Activated CD8-positive, alpha-beta T cell treated with anti-CD3 and anti-CD28 coated beads for 36 hours (primary cell): Measurements from ENCODE around the gene TGFBR1. TPM values are rescaled to one million over a fixed set of nuclear protein-coding genes. Genes with fewer than 3 reads are reported as not detected.

Source experiments
- ATAC-seq: fragments of 200-7000 bp; cut with Tn5 transposase; one replicate; pipeline ENCODE4 v1.10.0; 2021; ENCODE audit warnings: mild to moderate bottlenecking, moderate library complexity
- CTCF ChIA-PET: fragments of 350-600 bp; sonication (Branson Sonifier 250); formaldehyde crosslinking; loops from one replicate; lab custom pipeline; 2021; ENCODE audit warnings: antibody characterized with exemption; lab: Charles Lee
- POLR2A ChIA-PET: fragments of 350-600 bp; sonication (Branson Sonifier 250); formaldehyde crosslinking; loops from one replicate; lab custom pipeline; 2021; ENCODE audit warnings: antibody characterized with exemption; lab: Charles Lee
- DNase-seq: peaks from one replicate; pipeline ENCODE4 v3.0.0-alpha.2; 2020
- H3K27ac Mint-ChIP-seq: one replicate; pipeline ENCODE4 v1.8.0; 2021; ENCODE audit warnings: mild to moderate bottlenecking, mixed read lengths
- H3K27me3 Mint-ChIP-seq: one replicate; pipeline ENCODE4 v1.8.0; 2021; ENCODE audit warnings: mixed read lengths
- H3K36me3 Mint-ChIP-seq: one replicate; pipeline ENCODE4 v1.8.0; 2021; ENCODE audit warnings: low read depth, mixed read lengths
- H3K4me1 Mint-ChIP-seq: one replicate; pipeline ENCODE4 v1.8.0; 2021; ENCODE audit warnings: low read depth, mixed read lengths
- H3K4me3 Mint-ChIP-seq: one replicate; pipeline ENCODE4 v1.8.0; 2021; ENCODE audit warnings: mild to moderate bottlenecking, moderate library complexity, mixed read lengths
- H3K9me3 Mint-ChIP-seq: one replicate; pipeline ENCODE4 v1.8.0; 2021; ENCODE audit warnings: mixed read lengths
- intact Hi-C: fragments of 100-400 bp; cut with micrococcal nuclease; formaldehyde crosslinking; loops from one replicate; pipeline ENCODE4 v1.10.0; 2022
- total RNA-seq, 2 experiments: library from RNA; stranded (reverse); gene quantifications; one replicate each; pipeline ENCODE4 v1.2.3, GENCODE V29; 2021
- TF ChIP-seq, protein P1 (sequence below): fragments of 200-600 bp; IDR thresholded peaks from one replicate; pipeline ENCODE4 v1.8.0; 2022; ENCODE audit warnings: antibody characterized with exemption, mild to moderate bottlenecking

Gene TGFBR1
- total RNA-seq, 2 experiments from 2014 or later = 34.3 to 36.5 TPM

DNA sequence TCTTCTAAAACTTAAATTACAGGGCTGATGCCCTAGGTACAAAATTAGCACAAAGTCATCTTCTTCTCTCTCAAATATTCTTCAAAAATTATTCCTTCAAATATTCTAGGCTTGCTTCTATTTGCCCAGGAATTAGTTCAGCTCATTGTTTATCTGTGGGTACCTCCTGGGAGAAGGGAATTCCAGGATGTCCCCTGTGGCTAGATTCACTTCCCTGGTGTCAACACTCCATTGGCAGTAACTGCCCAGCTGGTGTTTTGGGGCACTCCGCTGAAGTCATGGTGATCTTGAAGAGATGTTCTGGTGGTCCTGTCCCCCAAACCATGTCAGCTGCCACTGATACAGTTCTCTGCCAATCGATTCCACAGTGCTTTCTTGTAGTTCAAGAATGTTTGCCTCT lies 26.2 kb upstream of the TGFBR1 start:
- DNase-seq = no peak
- CTCF ChIA-PET = interaction anchor here (1.0 kb wide), 1 partner anchor 23 kb away, joined by 3 read pairs; no protein-coding TSS in a partner anchor
- ATAC-seq = no peak
- TF ChIP-seq, protein P1, sequence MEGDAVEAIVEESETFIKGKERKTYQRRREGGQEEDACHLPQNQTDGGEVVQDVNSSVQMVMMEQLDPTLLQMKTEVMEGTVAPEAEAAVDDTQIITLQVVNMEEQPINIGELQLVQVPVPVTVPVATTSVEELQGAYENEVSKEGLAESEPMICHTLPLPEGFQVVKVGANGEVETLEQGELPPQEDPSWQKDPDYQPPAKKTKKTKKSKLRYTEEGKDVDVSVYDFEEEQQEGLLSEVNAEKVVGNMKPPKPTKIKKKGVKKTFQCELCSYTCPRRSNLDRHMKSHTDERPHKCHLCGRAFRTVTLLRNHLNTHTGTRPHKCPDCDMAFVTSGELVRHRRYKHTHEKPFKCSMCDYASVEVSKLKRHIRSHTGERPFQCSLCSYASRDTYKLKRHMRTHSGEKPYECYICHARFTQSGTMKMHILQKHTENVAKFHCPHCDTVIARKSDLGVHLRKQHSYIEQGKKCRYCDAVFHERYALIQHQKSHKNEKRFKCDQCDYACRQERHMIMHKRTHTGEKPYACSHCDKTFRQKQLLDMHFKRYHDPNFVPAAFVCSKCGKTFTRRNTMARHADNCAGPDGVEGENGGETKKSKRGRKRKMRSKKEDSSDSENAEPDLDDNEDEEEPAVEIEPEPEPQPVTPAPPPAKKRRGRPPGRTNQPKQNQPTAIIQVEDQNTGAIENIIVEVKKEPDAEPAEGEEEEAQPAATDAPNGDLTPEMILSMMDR = no peak
- no peaks in the 10 kb centered on the region for H3K9me3 Mint-ChIP-seq
- H3K27ac Mint-ChIP-seq = no peak overlapping the region
- POLR2A ChIA-PET = no interaction called here
- H3K4me1 Mint-ChIP-seq = peaks cover 31% of the 10 kb centered on the region
- H3K4me3 Mint-ChIP-seq = no peak overlapping the region
- H3K27me3 Mint-ChIP-seq = no peaks in the 10 kb centered on the region
- intact Hi-C loops = no loop called here
- H3K36me3 Mint-ChIP-seq = no peaks in the 10 kb centered on the region

DNA sequence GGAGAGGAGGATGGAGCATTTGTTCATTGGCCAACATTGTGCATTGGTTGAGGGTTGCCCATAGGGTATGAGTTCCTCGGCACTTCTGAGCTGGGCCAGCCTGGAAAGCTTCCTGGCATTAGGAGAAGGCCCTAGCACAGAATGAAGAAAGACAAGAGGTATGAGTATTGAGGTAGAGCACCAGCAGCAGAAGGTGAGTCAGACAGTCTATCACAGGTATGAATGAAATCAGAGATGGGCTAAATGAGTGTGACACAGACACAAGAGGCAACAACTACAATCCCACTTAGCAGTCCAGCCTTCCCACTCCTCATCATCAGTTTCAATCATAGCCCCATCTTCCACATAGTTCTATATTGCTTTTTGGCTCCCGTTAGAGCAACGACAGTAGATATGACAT lies 25.4 kb upstream of the TGFBR1 start:
- intact Hi-C loops = no loop called here
- Mint-ChIP-seq H3K4me3 (no peak overlapping the region), H3K27ac (no peak overlapping the region), H3K9me3 (no peaks in the 10 kb centered on the region), H3K27me3 (no peaks in the 10 kb centered on the region), H3K4me1 (peaks cover 28% of the 10 kb centered on the region), H3K36me3 (no peaks in the 10 kb centered on the region)
- ChIA-PET POLR2A (no interaction called here), CTCF (interaction anchor here (1.0 to 1.9 kb wide), 2 partner anchors 22 to 61 kb away, joined by 3 to 4 read pairs; no protein-coding TSS in a partner anchor)
- TF ChIP-seq, protein P1 = no peak
- DNase-seq (no peak), ATAC-seq (no peak)

DNA sequence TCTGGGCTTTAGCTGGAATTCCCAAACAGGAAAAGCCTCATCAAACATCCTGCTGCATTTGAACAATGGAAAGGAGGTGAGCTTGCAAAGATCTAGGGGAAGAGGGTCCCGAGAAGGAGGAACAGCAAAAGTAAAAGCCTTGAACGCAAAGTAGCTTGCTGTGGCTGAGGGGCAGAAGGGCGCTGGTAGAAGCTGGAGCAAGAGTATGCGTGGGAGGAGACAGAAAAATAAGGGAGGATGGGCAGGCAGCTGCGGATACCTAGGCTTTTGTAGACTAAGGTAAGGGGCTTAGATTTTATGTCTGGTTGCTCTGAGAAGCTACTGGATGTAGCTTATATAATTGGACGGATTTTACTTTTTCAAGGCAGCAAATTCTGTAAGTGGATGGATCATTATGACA lies 21.9 kb upstream of the TGFBR1 start:
- ATAC-seq = no peak
- Mint-ChIP-seq H3K27me3 (no peaks in the 10 kb centered on the region), H3K36me3 (no peaks in the 10 kb centered on the region), H3K27ac (no peak overlapping the region), H3K4me3 (no peak overlapping the region), H3K4me1 (peaks cover 13% of the 10 kb centered on the region), H3K9me3 (no peaks in the 10 kb centered on the region)
- intact Hi-C loops = no loop called here
- POLR2A ChIA-PET = interaction anchor here (1.1 to 1.3 kb wide), 2 partner anchors 8 to 23 kb away, joined by 3 read pairs; no protein-coding TSS in a partner anchor
- TF ChIP-seq, protein P1 = no peak
- CTCF ChIA-PET = interaction anchor here (0.7 to 1.8 kb wide), 3 partner anchors 10 to 86 kb away, joined by 3 to 9 read pairs (median 3); no protein-coding TSS in a partner anchor
- DNase-seq = no peak

DNA sequence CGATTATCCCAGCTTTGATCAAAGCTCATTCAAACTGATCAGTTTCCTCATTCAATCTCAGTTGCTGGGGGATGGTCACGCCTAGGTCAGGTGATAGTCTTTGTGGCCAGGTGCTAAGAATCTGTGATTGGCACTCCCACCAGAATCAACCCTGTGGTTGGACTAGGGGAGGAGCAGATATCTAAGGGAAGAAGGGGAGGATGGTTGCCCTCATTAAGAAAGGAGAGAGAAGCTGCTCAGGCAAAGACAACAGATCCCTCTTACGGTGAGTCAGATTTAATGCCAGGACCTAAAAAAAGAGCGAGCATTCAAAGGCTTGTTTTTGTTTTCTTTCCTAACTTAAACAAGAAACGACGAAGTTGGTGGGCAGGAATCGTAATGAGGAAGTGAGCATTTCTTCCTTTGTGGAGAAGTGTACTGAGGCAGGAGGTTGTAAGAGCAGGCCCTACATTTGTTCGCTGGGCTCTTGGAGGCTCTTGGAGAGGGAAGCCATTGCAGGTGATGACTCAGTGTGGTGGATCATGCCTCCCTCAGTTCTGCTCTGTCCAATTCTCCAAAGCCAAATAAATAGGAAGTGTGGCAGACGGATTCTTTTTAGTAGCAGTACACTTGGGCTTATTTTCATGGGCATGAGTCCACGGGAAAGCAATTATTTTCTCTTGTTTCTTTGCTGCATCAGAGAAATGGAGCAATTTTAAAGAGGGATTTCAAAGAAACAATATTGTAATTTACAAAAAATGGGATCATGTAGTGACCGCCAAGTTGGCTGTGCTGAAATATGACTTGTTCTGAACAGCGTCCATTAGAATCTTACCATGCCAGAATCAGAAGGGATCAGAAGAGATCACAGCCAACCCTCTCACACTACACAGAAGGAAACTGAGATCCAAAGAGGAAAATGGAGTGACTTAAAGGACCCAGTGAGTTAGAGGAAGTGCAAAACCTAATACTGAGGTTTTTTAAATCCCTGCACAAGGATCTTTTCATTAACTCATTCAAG lies 18.7 kb upstream of the TGFBR1 start:
- H3K27ac Mint-ChIP-seq = no peak overlapping the region
- ChIA-PET CTCF (interaction anchor here (1.4 to 1.5 kb wide), 2 partner anchors 55 to 87 kb away, joined by 3 to 4 read pairs; no protein-coding TSS in a partner anchor), POLR2A (interaction anchor here (1.0 to 1.2 kb wide), 2 partner anchors 18 to 73 kb away, joined by 3 read pairs; no protein-coding TSS in a partner anchor)
- no peaks in the 10 kb centered on the region for H3K27me3 Mint-ChIP-seq
- no peaks in the 10 kb centered on the region for H3K36me3 Mint-ChIP-seq
- peaks cover 2% of the 10 kb centered on the region for H3K9me3 Mint-ChIP-seq
- H3K4me3 Mint-ChIP-seq = no peak overlapping the region
- DNase-seq (no peak), ATAC-seq (no peak)
- TF ChIP-seq, protein P1 = no peak
- peaks cover 14% of the 10 kb centered on the region for H3K4me1 Mint-ChIP-seq
- intact Hi-C loops = no loop called here

DNA sequence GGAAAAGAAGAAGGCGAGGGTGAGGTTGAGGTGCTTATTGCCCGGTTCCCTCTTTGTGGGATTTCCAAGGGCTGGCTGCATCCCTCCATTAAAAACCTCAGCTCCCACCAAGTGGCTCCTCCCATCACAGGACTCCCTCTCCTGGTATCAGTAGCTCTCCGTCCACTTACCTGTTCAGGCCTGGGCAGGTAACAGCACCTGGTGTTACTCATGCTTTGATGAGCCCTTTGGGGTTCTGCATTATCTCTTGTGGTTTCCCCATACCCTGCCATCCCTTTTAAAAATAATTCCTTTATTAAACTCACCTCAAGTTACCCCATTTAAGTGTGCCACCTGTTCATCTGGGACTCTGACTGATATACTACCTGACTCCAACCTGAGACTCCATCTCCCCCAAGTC lies 17.5 kb upstream of the TGFBR1 start:
- Mint-ChIP-seq H3K9me3 (peaks cover 2% of the 10 kb centered on the region), H3K4me1 (peaks cover 23% of the 10 kb centered on the region), H3K4me3 (no peak overlapping the region), H3K36me3 (no peaks in the 10 kb centered on the region), H3K27me3 (no peaks in the 10 kb centered on the region), H3K27ac (no peak overlapping the region)
- DNase-seq (no peak), ATAC-seq (no peak)
- CTCF ChIA-PET = no interaction called here
- TF ChIP-seq, protein P1 = no peak
- intact Hi-C loops = no loop called here
- POLR2A ChIA-PET = no interaction called here
